Measurements from ENCODE around the gene NFATC2IP. TPM values are rescaled to one million over a fixed set of nuclear protein-coding genes. Genes with fewer than 3 reads are reported as not detected.

Gene NFATC2IP
- total and polyA plus RNA-seq, 9 of the 15 experiments (the other 6 are each of a cell fraction or from before 2014, with no cell fraction given): 15.6 to 106 (median 46.9) TPM

GRCh38 chr16:28974437-28975157, 23.9 kb downstream of the NFATC2IP start, which contains the start of gene SPNS1:
TSS of gene SPNS1 (plus strand) at chr16:28974778. CDS start at chr16:28975152, 374 bp downstream.
- H3K4me1 ChIP-seq (replicated peaks in 1 of 2; ENCODE audit: control insufficient read depth in 2 of 2, insufficient read depth in 2 of 2, low read length in 2 of 2): peaks cover 11 to 27% of the 10 kb centered on the region in 2 experiments; a peak in 3 of 5 replicates
- ATAC-seq: peak; percentile 98
- ChIA-PET CTCF (ENCODE audit: low intra/inter-chr PET ratio) (interaction anchor here (1.3 kb wide), 1 partner anchor 1047 kb away, joined by 5 read pairs; no protein-coding TSS in a partner anchor), POLR2A (interaction anchor here (1.0 to 1.4 kb wide), 2 partner anchors 12 to 112 kb away, joined by 3 to 5 read pairs; no protein-coding TSS in a partner anchor)
- peak within 1 kb of the TSS; percentile 77 to 97 for H3K9ac ChIP-seq (ENCODE audit: insufficient read depth in 1 of 2, low read depth in 2 of 2, low read length in 2 of 2)
- H3K36me3 ChIP-seq (ENCODE audit: control insufficient read depth, insufficient read depth, low read length): peaks cover 20% of the 10 kb centered on the region; the same call in 2 of the 3 replicates
- intact Hi-C loops (cut with micrococcal nuclease): no loop called here
- H3K27ac ChIP-seq (ENCODE audit: extremely low read depth, low read depth, low read length): peak within 1 kb of the TSS; percentile 63
- H3K4me3 ChIP-seq: peak within 1 kb of the TSS; percentile 94
- peak; percentile 89 for FAIRE-seq
- no peaks in the 10 kb centered on the region for H4K20me1 ChIP-seq (replicated peaks; ENCODE audit: control insufficient read depth, insufficient read depth, low read length)
- H3K27me3 ChIP-seq (ENCODE audit: control insufficient read depth in 2 of 2, insufficient read depth in 2 of 2, low read length in 2 of 2): no peaks in the 10 kb centered on the region
- peaks cover 4% of the 10 kb centered on the region for H3K9me1 ChIP-seq (ENCODE audit: control insufficient read depth, insufficient read depth, low read length)
- BruUV-seq (replicated peaks): no TSS peak
- H3K79me2 ChIP-seq (ENCODE audit: control insufficient read depth, insufficient read depth, low read length): peaks cover 9% of the 10 kb centered on the region; the same call in 2 of the 3 replicates
- WGBS (ENCODE audit: insufficient coverage, low coverage, missing lambda C conversion rate): under 1% methylated on average over 55 of the region's 60 CpGs
- peak within 1 kb of the TSS; percentile 99 for H3K4me2 ChIP-seq (ENCODE audit: insufficient read depth, low read length)
- in situ Hi-C loops (cut with MboI): loop anchor here (10.0 to 25.0 kb wide), 3 partner anchors 290 to 1238 kb away; no protein-coding TSS in a partner anchor
- peak within 1 kb of the TSS; percentile 95 for H2AFZ ChIP-seq (ENCODE audit: low read depth, low read length)
- H3K9me3 ChIP-seq (replicated peaks; ENCODE audit: control insufficient read depth, insufficient read depth, low read depth, low read length): no peaks in the 10 kb centered on the region
- DNase-seq (ENCODE audit: extremely low read depth in 1 of 4, low spot score in 3 of 4): peak; percentile 95 to 97 (median 96)
- peak; percentile 81 for TF ChIP-seq MBD2 (IDR thresholded peaks at IDR 0.05; ENCODE audit: borderline replicate concordance, low read depth)
- peak; percentile 84 for TF ChIP-seq MYC (IDR thresholded peaks at IDR 0.05; ENCODE audit: low read depth, low read length)
- TF ChIP-seq MYC (CRISPR knock-in tag; IDR thresholded peaks at IDR 0.05; ENCODE audit: borderline replicate concordance, low read depth): peak; percentile 33; the same call in 1 of the 2 replicates
- peak; percentile 99 for TF ChIP-seq NKRF (IDR thresholded peaks at IDR 0.05; ENCODE audit: borderline replicate concordance)
- TF ChIP-seq SRF (CRISPR knock-in tag; IDR thresholded peaks at IDR 0.05): 0 out of 4 replicates have a peak, but pooled peaks of 1 of the 2 experiments have one; percentile 53
- no peak for TF ChIP-seq NFIX (CRISPR knock-in tag; IDR thresholded peaks at IDR 0.05; ENCODE audit: low read depth)
- 0 out of 2 replicates have a peak, but pooled peaks have one; percentile 24 for TF ChIP-seq ZNF384 (IDR thresholded peaks at IDR 0.05; ENCODE audit: low read depth, low read length)
- peak; percentile 97 for TF ChIP-seq CBFA2T2 (conservative IDR thresholded peaks at IDR 0.05)
- no peak for TF ChIP-seq GATAD2A (IDR thresholded peaks at IDR 0.05)
- TF ChIP-seq ZNF124 (CRISPR knock-in tag; IDR thresholded peaks at IDR 0.05): no peak
- TF ChIP-seq SREBF1 (IDR thresholded peaks at IDR 0.05; ENCODE audit: borderline replicate concordance, low read depth, low read length): peak; percentile 83
- TF ChIP-seq, protein P1, sequence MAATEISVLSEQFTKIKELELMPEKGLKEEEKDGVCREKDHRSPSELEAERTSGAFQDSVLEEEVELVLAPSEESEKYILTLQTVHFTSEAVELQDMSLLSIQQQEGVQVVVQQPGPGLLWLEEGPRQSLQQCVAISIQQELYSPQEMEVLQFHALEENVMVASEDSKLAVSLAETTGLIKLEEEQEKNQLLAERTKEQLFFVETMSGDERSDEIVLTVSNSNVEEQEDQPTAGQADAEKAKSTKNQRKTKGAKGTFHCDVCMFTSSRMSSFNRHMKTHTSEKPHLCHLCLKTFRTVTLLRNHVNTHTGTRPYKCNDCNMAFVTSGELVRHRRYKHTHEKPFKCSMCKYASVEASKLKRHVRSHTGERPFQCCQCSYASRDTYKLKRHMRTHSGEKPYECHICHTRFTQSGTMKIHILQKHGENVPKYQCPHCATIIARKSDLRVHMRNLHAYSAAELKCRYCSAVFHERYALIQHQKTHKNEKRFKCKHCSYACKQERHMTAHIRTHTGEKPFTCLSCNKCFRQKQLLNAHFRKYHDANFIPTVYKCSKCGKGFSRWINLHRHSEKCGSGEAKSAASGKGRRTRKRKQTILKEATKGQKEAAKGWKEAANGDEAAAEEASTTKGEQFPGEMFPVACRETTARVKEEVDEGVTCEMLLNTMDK (IDR thresholded peaks at IDR 0.05; ENCODE audit: borderline replicate concordance, insufficient read depth, low read depth, low read length, poor library complexity, severe bottlenecking): no peak
- TF ChIP-seq POLR2G (IDR thresholded peaks at IDR 0.05; ENCODE audit: low read depth, low read length): peak; percentile 90
- no peak for TF ChIP-seq DNMT1 (IDR thresholded peaks at IDR 0.05)
- peak; percentile 97 for TF ChIP-seq BHLHE40 (IDR thresholded peaks at IDR 0.05; ENCODE audit: low read length)
- no peak for TF ChIP-seq SAFB2 (IDR thresholded peaks at IDR 0.05; ENCODE audit: borderline replicate concordance, low read depth, low read length, severe bottlenecking)
- peak; percentile 90 for TF ChIP-seq HMGN3 (IDR thresholded peaks at IDR 0.05; ENCODE audit: borderline replicate concordance, extremely low read depth, insufficient read length, low read depth, low read length)
- TF ChIP-seq ZNF717 (CRISPR knock-in tag; IDR thresholded peaks at IDR 0.05): no peak

Measured in K562 (cell line).